Panc1 (cell line): ENCODE data around the gene DUSP16.

Source experiments
- POLR2AphosphoS5 ChIP-seq: IDR thresholded peaks from 2 replicates; pipeline ENCODE4 v1.6.1; 2012; ENCODE audit warnings: mild to moderate bottlenecking, low read depth, low read length, moderate library complexity
- TCF7L2 ChIP-seq: IDR thresholded peaks from 2 replicates; pipeline ENCODE4 v1.6.1; 2011; ENCODE audit warnings: mild to moderate bottlenecking, low read depth, low read length, inconsistent platforms
- TF ChIP-seq, protein P1 (sequence below): fragments of 450-650 bp; IDR thresholded peaks from 2 replicates; pipeline ENCODE4 v1.5.1; 2017; ENCODE audit warnings: mild to moderate bottlenecking

- TF ChIP-seq, protein P1, sequence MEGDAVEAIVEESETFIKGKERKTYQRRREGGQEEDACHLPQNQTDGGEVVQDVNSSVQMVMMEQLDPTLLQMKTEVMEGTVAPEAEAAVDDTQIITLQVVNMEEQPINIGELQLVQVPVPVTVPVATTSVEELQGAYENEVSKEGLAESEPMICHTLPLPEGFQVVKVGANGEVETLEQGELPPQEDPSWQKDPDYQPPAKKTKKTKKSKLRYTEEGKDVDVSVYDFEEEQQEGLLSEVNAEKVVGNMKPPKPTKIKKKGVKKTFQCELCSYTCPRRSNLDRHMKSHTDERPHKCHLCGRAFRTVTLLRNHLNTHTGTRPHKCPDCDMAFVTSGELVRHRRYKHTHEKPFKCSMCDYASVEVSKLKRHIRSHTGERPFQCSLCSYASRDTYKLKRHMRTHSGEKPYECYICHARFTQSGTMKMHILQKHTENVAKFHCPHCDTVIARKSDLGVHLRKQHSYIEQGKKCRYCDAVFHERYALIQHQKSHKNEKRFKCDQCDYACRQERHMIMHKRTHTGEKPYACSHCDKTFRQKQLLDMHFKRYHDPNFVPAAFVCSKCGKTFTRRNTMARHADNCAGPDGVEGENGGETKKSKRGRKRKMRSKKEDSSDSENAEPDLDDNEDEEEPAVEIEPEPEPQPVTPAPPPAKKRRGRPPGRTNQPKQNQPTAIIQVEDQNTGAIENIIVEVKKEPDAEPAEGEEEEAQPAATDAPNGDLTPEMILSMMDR = no peak
- TF ChIP-seq POLR2AphosphoS5 = no peak
- TF ChIP-seq TCF7L2 = no peak
Measured at GRCh38 chr12:12469386-12469785, 93.3 kb downstream of the DUSP16 start.
